Mammary epithelial cell (primary cell): ENCODE measurements around the gene DCBLD1.
"Not testable (repeated sequence)": the region's sequence is repeated elsewhere in the genome, so short reads cannot be mapped to it uniquely, and the experiment has no call there.

Source experiments
- CTCF ChIP-seq, 2 donors: IDR thresholded peaks in 1 of 2; conservative IDR thresholded peaks in 1 of 2; 2 replicates each; pipeline ENCODE4 v1.5.1; 2011 to 2012; ENCODE audit warnings: inconsistent platforms in 2 of 2, low read length in 2 of 2, mild to moderate bottlenecking in 2 of 2, control low read depth in 1 of 2, low read depth in 1 of 2; ENCODE audit not compliant: insufficient read depth in 1 of 2; ENCODE audit errors: extremely low read depth in 1 of 2
- EZH2 ChIP-seq: IDR thresholded peaks from 2 replicates; pipeline ENCODE4 v1.6.1; 2012; ENCODE audit warnings: low read length, inconsistent platforms, borderline replicate concordance

- TF ChIP-seq CTCF (conservative IDR thresholded peaks at IDR 0.05 in 1 of 2, IDR thresholded peaks at IDR 0.05 in 1 of 2; ENCODE audit: extremely low read depth in 1 of 2, insufficient read depth in 1 of 2, low read depth in 1 of 2, low read length in 2 of 2); EZH2: not testable (repeated sequence)
Observed at GRCh38 chr6:117442313-117442712, 40.2 kb upstream of the DCBLD1 start.
